IPS-18c (cell line): ENCODE measurements around the gene PLD5.
"Not testable (repeated sequence)": the region's sequence is repeated elsewhere in the genome, so short reads cannot be mapped to it uniquely, and the experiment has no call there.

ENCODE experiments used
- H3K4me3 ChIP-seq: 2 replicates; pipeline ENCODE4 v1.7.0; 2013; ENCODE audit warnings: low read depth, mild to moderate bottlenecking, low read length, moderate library complexity; ENCODE audit not compliant: insufficient read depth
- H3K9me3 ChIP-seq: one replicate; pipeline ENCODE4 v1.6.1; 2013; ENCODE audit warnings: mild to moderate bottlenecking, low read length, moderate library complexity; ENCODE audit not compliant: control insufficient read depth, insufficient read depth

Gene PLD5

DNA sequence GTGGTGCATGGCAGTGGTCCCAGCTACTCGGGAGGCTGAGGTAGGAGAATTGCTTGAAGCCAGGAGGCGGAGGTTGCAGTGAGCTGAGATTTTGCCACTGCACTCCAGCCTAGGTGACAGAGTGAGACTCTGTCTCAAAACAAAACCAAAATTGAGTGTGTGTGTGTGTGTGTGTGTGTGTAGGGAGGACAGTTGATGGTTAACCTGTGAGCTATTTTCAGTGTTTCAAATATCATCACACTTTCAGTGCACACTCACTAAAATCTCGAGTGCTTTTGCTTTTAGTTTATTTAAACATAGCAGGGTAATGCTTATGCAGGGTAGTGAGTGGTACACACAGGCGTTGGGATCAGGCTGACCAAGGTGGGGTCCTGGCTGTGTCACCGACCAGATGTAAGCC is 344.7 kb downstream of the PLD5 start:
- H3K9me3 ChIP-seq, H3K4me3 ChIP-seq: not testable (repeated sequence)

DNA sequence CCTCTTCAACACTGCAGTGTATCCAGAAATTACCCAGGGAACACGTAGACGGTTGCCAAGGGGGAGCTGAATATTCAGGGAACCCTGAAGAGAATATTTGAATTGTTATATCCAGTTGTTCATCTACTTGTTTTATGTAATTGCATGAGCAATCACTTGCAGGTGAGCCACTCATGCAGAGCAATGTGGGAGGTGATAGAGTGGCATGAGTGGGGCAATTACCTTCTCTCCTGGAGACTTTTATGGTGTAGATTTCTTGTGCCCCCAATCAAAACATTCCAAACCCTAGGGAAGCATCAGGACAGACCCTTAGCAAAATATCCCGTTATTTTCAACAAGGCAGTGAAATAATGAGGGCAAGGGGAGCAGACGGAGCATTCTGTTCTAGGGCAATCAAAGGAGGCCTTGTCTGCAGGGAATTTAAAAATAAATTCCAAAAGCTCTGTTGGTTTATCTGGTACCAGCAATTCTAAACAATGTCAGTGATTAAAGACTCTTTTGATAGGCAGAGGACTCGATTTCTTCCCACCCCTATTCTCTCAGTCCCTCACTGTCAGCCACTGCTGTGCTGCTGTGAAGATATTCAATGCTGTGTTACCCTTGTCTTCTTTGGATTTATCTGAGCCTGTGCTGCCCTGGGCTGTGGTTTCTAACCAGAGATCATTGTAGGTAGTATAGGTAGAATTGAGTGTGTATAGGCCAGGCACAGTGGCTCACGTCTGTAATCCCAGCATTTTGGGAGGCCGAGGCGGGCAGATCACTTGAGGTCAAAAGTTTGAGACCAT is 345.4 kb downstream of the PLD5 start:
- no peaks in the 10 kb centered on the region for H3K9me3 ChIP-seq
- H3K4me3 ChIP-seq = no peak overlapping the region

- H3K9me3 ChIP-seq = no peaks in the 10 kb centered on the region
- H3K4me3 ChIP-seq = no peak overlapping the region
Observed at GRCh38 chr1:242178436-242178835, 346.1 kb downstream of the PLD5 start.

- Histone ChIP-seq H3K9me3 (no peaks in the 10 kb centered on the region), H3K4me3 (no peak overlapping the region)
Observed at GRCh38 chr1:242162140-242162539, 362.4 kb downstream of the PLD5 start.

DNA sequence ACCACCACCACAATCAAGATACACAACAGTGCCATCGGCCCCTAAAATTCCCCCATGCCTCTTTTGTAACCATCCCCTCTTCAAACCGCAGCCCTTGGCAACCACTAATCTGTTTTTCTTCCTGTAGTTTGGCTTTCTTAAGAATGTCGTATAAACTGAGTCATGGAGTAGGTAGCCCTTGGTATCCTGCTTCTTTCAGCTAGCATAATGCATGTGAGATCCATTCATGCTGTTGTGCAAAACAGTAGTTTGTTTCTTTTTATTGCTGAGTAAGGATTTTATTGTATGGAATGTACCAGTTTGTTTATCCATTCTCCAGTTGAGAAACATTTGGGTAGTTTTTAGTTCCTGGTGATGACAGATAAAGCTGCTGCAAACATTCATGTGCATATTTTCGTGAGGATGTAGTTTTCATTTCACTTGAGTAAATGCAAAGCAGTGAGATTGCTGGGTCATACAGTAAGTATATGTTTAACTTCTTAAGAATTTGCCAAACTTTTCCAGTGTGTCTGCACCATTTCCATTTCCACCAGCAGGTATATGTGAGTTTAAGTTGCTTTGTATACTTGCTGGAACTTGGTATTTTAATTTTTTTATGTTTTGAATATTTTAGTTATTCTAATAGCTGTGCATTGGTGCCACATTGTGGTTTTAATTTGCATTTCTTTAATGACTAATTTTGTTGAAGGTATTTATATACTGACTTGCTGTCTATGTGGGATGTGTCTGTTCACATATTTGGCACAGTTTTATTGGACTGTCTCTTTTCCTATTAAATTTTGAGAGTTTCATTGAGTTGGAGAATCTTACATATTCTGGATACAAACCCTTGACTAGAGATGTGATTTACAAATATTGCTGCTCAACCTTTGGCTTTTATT is 377.2 kb downstream of the PLD5 start:
- Histone ChIP-seq H3K4me3 (no peak overlapping the region), H3K9me3 (no peaks in the 10 kb centered on the region)

- Histone ChIP-seq H3K4me3 (no peak overlapping the region), H3K9me3 (no peaks in the 10 kb centered on the region)
Observed at GRCh38 chr1:242146652-242147051, 377.8 kb downstream of the PLD5 start.

- H3K4me3 ChIP-seq = no peak overlapping the region
- no peaks in the 10 kb centered on the region for H3K9me3 ChIP-seq
Observed at GRCh38 chr1:242140836-242141235, 383.7 kb downstream of the PLD5 start.

DNA sequence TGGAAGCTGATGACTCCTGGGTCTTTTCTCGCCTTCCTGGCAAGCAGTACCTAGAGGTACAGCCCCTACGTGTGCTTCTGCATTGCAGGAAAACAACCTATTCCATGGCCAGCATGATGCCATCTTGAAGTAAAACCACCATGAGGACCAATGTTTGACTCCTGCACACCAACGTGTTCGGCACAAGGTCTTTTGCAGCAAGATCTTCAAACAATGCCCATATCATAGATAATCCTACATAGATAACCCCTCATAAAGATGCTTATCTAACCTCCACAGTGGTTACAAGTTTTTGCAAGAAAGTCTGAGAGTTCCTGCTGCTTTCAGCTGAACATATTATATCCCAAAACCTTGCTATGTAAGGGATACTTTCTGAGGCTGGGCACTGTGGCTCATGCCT is 384.5 kb downstream of the PLD5 start:
- Histone ChIP-seq H3K9me3 (no peaks in the 10 kb centered on the region), H3K4me3 (no peak overlapping the region)

DNA sequence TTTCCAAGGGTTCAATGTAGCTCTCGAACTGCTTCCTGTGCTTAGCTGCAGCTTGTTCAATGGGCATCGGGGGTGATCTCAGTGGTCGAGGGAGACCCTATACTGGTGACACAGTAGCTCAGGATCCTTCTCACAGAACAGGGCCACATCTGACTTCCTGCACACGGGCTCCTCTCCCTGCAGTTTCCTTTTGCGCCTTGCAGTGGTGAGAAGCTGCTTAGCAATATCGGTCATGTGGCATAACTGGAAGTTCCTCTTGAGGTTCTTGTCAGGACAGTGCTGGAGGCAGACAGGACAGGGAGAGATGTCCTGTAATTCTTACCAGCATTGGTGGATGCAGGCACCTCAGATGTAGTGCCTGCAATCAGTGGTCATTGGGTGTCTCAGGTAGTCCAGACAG is 385.1 kb downstream of the PLD5 start:
- H3K9me3 ChIP-seq = no peaks in the 10 kb centered on the region
- no peak overlapping the region for H3K4me3 ChIP-seq

GRCh38 chr1:242133796-242134195 is 390.7 kb downstream of the PLD5 start:
- Histone ChIP-seq H3K9me3 (no peaks in the 10 kb centered on the region), H3K4me3 (no peak overlapping the region)

GRCh38 chr1:242133351-242133750 is 391.1 kb downstream of the PLD5 start:
- no peaks in the 10 kb centered on the region for H3K9me3 ChIP-seq
- H3K4me3 ChIP-seq = no peak overlapping the region

DNA sequence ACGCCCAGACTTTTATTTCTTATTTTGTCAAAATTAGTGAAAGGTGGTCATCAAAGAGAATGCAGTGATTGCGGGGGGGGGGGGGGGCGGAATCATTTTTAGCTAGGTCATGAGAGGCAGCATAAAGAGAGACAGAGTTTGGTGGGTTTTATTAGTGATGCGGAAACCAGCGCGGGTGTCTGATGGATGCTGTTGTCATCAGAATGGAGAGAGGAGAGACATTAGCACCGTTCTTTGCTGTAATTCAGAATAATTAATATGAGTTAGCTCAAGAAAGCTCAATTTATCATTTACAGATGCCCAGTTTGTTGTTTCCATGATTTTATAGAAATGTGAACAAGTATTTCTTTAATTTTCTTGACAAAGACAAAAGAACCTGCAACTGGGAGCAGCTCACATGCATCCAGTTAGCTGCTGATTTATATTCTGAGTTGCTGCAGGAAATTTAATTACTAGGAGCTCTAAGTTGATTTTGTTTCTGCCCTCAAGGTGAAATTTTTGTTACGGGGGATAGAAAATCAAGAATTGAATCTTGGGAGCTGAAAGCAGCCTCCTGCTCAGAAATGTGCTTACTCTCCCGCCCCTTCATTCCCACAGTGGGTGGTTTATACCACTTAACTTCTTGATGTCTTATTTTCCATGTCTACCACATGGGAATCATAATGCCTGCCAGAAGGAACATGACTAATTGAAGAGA is 392.2 kb downstream of the PLD5 start:
- Histone ChIP-seq H3K9me3 (no peaks in the 10 kb centered on the region), H3K4me3 (no peak overlapping the region)

- Histone ChIP-seq H3K9me3 (no peaks in the 10 kb centered on the region), H3K4me3 (no peak overlapping the region)
Observed at GRCh38 chr1:242128951-242129502, 395.5 kb downstream of the PLD5 start.

GRCh38 chr1:242120432-242120831 is 404.1 kb downstream of the PLD5 start:
- Histone ChIP-seq H3K4me3 (no peak overlapping the region), H3K9me3 (no peaks in the 10 kb centered on the region)

DNA sequence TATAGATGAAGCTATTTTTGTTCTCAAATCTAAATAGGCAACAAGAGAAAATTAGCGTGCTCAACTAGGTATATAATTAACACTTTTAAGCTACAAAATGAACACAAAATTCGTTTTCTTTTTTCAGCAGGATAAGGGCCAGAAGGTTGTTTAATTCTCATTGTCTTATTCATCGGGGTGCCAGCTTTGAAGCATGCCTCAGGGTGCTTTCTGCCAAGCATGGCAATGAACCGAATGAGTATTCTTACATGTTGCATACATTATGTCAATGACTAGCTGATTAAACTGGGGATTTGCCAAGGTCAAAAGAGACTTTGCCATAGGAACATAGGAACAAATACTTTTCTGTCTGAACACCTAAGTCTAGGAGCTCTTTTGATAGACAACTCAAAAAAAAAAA is 423.6 kb downstream of the PLD5 start:
- H3K9me3 ChIP-seq = no peaks in the 10 kb centered on the region
- H3K4me3 ChIP-seq = no peak overlapping the region

DNA sequence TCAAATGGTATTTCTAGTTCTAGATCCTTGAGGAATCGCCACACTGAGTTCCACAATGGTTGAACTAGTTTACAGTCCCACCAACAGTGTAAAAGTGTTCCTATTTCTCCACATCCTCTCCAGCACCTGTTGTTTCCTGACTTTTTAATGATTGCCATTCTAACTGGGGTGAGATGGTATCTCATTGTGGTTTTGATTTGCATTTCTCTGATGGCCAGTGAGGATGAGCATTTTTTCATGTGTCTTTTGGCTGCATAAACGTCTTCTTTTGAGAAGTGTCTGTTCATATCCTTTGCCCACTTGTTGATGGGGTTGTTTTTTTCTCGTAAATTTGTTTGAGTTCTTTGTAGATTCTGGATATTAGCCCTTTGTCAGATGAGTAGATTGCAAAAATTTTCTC is 427.2 kb downstream of the PLD5 start:
- not testable (repeated sequence) for H3K4me3 ChIP-seq, H3K9me3 ChIP-seq

GRCh38 chr1:242093116-242093515 is 431.4 kb downstream of the PLD5 start:
- Histone ChIP-seq H3K9me3 (no peaks in the 10 kb centered on the region), H3K4me3 (no peak overlapping the region)
